ENCODE results near the gene UPK1A. TPM values are rescaled to one million over a fixed set of nuclear protein-coding genes. Genes with fewer than 3 reads are reported as not detected.
A peak's percentile ranks its signal among the peaks of the same experiment; 100 is the strongest.

The UPK1A gene
- total RNA-seq, 1 donor from 2014 or later: 0.18 TPM

DNA sequence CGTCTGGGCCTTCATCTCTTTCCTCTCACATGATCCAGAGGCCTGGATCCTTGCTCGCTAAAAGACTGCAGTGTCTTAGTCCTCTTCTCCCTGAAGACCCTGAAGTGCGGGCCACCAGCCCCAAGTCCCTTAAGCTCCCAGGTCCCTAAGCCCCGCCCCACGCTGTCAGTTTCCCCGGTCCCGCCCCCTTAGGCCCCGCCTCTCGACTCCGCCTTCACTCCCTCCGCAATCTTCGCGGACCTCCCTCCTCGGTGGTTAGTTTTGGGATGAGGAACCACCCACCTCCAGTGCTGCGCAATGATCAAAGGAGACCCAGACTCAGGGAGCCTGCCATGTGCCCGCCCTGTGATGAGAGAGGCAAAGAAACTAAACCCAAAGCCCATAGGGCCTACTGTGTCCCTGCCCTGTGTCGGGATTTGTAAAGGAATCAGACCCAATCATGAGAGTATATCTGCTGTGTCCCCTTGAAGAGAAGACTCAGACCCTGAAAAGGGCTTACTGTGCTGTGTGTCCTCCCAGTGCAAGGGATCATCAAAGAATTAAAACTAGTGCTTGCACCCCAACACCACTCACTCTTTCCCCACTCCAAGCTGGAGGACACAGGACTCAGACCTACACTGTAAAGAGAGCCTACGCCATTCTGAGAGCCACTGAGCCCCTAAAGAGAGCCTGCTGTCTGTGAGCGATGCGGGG, 21.2 kb upstream of the UPK1A start:
- Histone ChIP-seq H4K20me1 (ENCODE audit: insufficient read depth, low read length) (peaks cover under 1% of the 10 kb centered on the region), H3K79me2 (ENCODE audit: insufficient read depth, low read length) (peaks cover 20% of the 10 kb centered on the region), H3K9me3 (ENCODE audit: insufficient read depth, low read depth, low read length) (no peaks in the 10 kb centered on the region), H3K4me3 (ENCODE audit: insufficient read depth, low read depth, low read length) (peak overlapping the region; percentile 47), H2AFZ (ENCODE audit: low read depth, low read length) (peak overlapping the region; percentile 95), H3K36me3 (ENCODE audit: insufficient read depth, low read length) (no peaks in the 10 kb centered on the region), H3K27ac (ENCODE audit: low read depth, low read length) (no peak overlapping the region), H3K4me2 (ENCODE audit: low read length) (peak overlapping the region; percentile 95), H3K27me3 (ENCODE audit: insufficient read depth, low read length) (no peaks in the 10 kb centered on the region), H3K9ac (ENCODE audit: low read length) (peak overlapping the region; percentile 70), H3K4me1 (ENCODE audit: insufficient read depth, low read length) (peaks cover 21% of the 10 kb centered on the region)
- peaks cover 2% of the 10 kb centered on the region for H3K36me3 Mint-ChIP-seq (ENCODE audit: low read depth, unreplicated experiment)
- H3K27me3 Mint-ChIP-seq (ENCODE audit: low read depth, unreplicated experiment): no peaks in the 10 kb centered on the region
- H3K4me3 Mint-ChIP-seq (ENCODE audit: unreplicated experiment): peak overlapping the region; percentile 81
- H3K27ac Mint-ChIP-seq (ENCODE audit: unreplicated experiment): peak overlapping the region; percentile 62
- no peak for FAIRE-seq
- TF ChIP-seq EZH2 (IDR thresholded peaks at IDR 0.05; ENCODE audit: insufficient read depth, low read length): no peak
- TF ChIP-seq, protein P1, sequence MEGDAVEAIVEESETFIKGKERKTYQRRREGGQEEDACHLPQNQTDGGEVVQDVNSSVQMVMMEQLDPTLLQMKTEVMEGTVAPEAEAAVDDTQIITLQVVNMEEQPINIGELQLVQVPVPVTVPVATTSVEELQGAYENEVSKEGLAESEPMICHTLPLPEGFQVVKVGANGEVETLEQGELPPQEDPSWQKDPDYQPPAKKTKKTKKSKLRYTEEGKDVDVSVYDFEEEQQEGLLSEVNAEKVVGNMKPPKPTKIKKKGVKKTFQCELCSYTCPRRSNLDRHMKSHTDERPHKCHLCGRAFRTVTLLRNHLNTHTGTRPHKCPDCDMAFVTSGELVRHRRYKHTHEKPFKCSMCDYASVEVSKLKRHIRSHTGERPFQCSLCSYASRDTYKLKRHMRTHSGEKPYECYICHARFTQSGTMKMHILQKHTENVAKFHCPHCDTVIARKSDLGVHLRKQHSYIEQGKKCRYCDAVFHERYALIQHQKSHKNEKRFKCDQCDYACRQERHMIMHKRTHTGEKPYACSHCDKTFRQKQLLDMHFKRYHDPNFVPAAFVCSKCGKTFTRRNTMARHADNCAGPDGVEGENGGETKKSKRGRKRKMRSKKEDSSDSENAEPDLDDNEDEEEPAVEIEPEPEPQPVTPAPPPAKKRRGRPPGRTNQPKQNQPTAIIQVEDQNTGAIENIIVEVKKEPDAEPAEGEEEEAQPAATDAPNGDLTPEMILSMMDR (IDR thresholded peaks at IDR 0.05; ENCODE audit: insufficient read depth, low read depth, low read length): no peak
- no peak for DNase-seq (ENCODE audit: low read depth)
- H3K9me3 Mint-ChIP-seq (ENCODE audit: unreplicated experiment): no peaks in the 10 kb centered on the region
- peaks cover 5% of the 10 kb centered on the region for H3K4me1 Mint-ChIP-seq (ENCODE audit: low read depth, unreplicated experiment)

DNA sequence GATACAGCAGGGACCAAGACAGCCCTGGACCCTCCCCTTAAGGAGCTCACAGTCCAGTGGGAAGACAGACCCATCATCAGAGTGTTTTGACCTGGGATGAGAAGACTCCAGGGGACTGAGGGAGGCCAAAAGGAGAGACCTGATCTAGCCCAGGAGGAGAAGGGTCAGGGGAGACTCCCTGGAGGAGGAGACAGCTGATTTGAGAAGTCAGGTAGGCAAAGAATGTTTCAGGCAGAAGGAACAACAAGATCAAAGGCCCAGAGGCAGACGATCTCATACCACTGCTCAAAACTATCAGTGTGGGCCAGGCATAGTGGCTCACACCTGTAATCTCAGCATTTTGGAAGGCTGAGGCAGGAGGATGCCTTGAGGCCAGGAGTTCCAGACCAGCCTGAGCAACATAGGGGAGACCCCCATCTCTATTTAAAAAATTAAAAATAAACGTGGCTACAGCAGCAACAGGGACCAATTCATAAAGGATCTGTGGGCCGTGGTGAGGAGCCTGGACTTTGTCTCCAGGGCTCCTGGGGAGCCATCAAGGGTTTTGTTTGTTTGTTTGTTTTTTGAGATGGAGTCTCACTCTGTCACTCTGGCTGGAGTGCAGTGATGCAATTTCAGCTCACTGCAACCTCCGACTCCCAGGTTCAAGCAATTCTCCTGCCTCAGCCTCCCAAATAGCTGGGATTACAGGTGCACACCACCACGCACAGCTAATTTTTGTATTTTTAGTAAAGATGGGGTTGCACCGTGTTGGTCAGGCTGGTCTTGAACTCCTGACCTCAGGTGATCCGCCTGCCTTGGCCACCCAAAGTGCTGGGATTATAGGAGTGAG, 20.4 kb upstream of the UPK1A start:
- peaks cover 7% of the 10 kb centered on the region for H3K4me1 Mint-ChIP-seq (ENCODE audit: low read depth, unreplicated experiment)
- H3K4me3 Mint-ChIP-seq (ENCODE audit: unreplicated experiment): peak overlapping the region; percentile 81
- Histone ChIP-seq H3K9ac (ENCODE audit: low read length) (no peak overlapping the region), H3K9me3 (ENCODE audit: insufficient read depth, low read depth, low read length) (no peaks in the 10 kb centered on the region), H4K20me1 (ENCODE audit: insufficient read depth, low read length) (peaks cover 8% of the 10 kb centered on the region), H3K79me2 (ENCODE audit: insufficient read depth, low read length) (peaks cover 28% of the 10 kb centered on the region), H3K4me3 (ENCODE audit: insufficient read depth, low read depth, low read length) (no peak overlapping the region), H3K4me1 (ENCODE audit: insufficient read depth, low read length) (peaks cover 21% of the 10 kb centered on the region), H3K4me2 (ENCODE audit: low read length) (peak overlapping the region; percentile 95), H3K27me3 (ENCODE audit: insufficient read depth, low read length) (no peaks in the 10 kb centered on the region), H3K36me3 (ENCODE audit: insufficient read depth, low read length) (no peaks in the 10 kb centered on the region), H3K27ac (ENCODE audit: low read depth, low read length) (no peak overlapping the region), H2AFZ (ENCODE audit: low read depth, low read length) (peak overlapping the region; percentile 29)
- no peaks in the 10 kb centered on the region for H3K27me3 Mint-ChIP-seq (ENCODE audit: low read depth, unreplicated experiment)
- FAIRE-seq: no peak
- H3K27ac Mint-ChIP-seq (ENCODE audit: unreplicated experiment): no peak overlapping the region
- no peaks in the 10 kb centered on the region for H3K9me3 Mint-ChIP-seq (ENCODE audit: unreplicated experiment)
- no peak for DNase-seq (ENCODE audit: low read depth)
- TF ChIP-seq EZH2 (IDR thresholded peaks at IDR 0.05; ENCODE audit: insufficient read depth, low read length): no peak
- TF ChIP-seq, protein P1 (IDR thresholded peaks at IDR 0.05; ENCODE audit: insufficient read depth, low read depth, low read length): no peak
- peaks cover 2% of the 10 kb centered on the region for H3K36me3 Mint-ChIP-seq (ENCODE audit: low read depth, unreplicated experiment)

All from astrocyte (in vitro differentiated cells and primary cell).